HG03159 (cell line): ENCODE data around the gene CREB3L1.

ENCODE experiments used
- ATAC-seq: cut with Tn5 transposase; IDR thresholded peaks from one replicate; pipeline ENCODE4 v1.9.1; 2021; ENCODE audit warnings: mild to moderate bottlenecking, moderate library complexity; ENCODE audit not compliant: unreplicated experiment

Gene CREB3L1

DNA sequence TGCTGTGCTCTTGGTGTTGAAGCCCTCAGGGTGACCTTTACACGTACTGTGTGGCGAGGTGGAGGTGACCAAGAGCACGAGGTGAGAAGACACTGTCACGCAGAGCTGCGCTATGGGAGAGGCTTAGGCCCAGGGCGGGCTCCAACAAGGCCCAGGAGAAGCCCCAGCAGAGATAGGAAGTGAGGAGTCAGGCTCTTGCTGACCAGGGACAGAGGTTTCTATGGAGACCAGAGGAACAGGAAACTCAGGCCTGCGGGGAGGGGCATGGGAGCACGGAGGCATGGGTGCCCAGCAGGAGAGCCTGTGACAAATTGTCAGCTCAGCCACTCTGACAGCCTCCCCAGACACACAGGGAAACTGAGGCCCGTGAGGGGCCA lies 85.6 kb downstream of the CREB3L1 start:
- no peak for ATAC-seq

DNA sequence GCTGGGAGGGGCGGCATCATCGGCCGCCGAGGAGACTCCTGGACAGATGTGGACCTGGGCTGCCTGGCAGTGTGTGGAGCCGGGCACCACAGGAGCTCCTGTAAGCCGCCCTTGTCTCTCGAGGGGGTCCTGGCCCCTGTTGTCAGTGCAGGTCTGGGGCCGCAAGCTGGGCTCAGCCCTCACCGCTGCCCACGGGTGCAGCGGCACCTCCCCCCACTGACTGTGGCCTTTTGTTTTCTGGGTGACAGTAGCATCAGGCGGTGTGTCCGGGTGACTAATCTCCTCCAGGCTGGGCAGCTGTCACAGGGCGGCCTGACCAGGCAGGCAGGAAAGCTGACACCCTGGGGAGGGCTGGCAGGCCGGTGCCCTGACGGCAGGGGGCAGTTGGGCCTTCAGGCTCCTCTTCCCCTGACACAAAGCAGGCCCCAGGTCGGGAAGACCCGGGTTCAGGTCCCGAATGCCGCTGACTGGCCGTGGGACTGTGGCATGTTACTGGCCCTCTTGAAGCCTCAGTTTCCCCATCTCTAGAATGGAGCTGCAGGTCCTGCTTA lies 86.1 kb downstream of the CREB3L1 start:
- no peak for ATAC-seq

DNA sequence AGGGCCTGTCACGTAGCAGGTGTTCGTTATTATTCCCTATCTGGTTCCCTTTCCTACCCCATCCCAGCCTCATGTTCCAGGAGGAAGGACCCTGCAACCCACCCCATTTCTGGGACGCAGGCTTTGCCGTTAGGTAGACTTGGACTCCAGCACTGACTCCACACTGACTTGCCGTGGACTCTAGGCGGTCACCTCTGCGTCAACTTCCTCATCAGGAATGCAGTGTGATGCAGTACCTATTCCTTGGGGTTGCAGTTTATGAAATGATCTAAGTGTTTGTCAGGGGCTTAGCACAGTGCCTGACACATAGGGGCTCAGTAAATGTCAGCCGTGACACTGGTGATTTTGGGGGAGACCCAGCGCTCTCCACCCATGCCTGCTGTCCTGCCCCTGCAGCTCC lies 86.6 kb downstream of the CREB3L1 start:
- ATAC-seq: no peak

DNA sequence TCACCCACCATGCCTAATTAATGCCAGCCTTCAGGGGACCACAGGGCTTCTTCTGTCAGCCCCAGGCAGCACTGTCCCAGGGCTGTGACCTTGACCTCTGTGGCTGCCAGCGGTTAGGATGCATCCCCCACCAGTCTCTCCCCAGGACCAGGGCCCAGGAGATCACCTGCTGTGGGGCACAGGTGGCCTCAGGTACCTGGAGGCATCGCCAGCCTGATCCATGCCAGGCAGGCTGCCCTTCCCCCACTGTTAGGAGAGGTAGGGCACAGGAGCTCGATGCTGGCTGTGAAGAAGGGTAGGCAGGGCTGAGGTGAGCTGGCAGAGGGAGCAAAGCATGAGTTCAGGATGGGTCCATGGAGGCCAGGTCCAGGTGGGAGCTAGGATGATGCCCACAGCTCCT lies 87.3 kb downstream of the CREB3L1 start:
- no peak for ATAC-seq

DNA sequence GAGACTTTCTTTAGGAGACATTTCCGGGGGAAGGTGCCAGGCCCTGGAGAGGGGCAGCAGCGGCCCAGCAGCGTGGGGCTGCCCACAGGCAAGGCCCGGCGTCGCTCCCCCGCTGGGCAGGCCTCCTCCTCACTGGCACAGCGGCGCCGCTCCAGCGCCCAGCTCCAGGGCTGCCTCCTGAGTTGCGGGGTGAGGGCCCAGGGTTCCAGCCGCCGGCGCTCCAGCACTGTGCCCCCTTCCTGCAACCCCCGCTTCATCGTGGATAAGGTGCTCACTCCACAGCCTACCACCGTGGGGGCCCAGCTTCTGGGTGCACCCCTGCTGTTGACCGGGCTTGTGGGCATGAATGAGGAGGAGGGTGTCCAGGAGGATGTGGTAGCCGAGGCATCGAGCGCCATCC lies 88.8 kb downstream of the CREB3L1 start:
- ATAC-seq: no peak

DNA sequence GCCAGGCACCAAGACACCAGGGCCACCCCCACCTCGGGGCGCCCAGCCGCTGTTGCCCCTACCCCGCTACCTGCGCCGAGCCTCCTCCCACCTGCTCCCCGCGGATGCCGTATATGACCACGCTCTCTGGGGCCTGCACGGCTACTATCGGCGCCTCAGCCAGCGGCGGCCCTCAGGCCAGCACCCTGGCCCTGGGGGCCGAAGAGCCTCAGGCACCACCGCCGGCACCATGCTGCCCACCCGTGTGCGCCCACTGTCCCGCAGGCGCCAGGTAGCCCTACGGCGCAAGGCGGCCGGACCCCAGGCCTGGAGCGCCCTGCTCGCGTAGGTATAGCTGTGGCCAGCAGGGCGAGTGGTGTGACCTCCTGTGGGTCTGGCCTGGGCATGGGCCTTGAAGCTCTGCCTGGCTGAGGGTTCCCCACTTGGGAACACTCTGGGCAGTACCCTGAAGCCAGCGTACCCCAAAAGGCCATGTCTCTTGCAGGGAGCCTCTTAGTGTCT lies 89.2 kb downstream of the CREB3L1 start:
- no peak for ATAC-seq

DNA sequence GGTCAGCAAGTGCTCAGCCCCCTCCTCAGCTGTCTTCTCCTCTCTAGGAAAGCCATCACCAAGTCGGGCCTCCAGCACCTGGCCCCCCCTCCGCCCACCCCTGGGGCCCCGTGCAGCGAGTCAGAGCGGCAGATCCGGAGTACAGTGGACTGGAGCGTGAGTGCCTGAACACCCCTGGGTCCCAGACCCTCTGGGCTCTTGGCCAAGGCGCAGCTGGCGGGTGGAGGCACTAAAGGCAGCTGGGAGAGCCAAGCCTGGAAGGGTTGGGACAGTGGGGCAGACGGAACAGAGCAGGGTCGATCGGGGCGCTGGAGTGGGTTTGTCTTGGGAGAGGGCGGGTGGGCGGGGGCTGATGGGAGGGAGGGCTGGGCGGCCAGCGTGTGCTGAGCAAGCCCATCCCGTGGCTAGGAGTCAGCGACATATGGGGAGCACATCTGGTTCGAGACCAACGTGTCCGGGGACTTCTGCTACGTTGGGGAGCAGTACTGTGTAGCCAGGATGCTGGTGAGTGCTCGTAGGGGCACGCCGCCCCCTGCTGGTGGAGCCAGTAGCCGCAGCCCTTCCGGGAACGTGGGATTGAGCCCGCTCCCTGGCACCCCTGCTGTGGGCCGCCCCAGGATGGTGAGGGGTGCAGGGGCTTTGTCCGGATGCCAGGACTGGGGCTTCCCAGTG lies 89.9 kb downstream of the CREB3L1 start:
- ATAC-seq: peak; percentile 57

DNA sequence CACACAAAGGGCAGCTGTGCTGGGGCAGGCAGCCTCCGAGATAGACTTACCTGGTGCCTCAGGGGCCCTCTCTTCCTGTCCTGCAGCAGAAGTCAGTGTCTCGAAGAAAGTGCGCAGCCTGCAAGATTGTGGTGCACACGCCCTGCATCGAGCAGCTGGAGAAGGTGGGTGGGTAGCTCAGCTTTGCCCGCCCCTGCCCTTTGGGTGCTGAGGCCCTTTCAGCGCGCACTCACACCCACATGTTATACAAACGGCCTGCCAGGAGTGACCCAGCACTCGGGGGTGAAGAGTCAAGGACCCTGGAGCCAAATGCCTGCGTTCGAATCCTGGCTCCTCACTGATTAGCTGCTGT lies 90.4 kb downstream of the CREB3L1 start:
- no peak for ATAC-seq

DNA sequence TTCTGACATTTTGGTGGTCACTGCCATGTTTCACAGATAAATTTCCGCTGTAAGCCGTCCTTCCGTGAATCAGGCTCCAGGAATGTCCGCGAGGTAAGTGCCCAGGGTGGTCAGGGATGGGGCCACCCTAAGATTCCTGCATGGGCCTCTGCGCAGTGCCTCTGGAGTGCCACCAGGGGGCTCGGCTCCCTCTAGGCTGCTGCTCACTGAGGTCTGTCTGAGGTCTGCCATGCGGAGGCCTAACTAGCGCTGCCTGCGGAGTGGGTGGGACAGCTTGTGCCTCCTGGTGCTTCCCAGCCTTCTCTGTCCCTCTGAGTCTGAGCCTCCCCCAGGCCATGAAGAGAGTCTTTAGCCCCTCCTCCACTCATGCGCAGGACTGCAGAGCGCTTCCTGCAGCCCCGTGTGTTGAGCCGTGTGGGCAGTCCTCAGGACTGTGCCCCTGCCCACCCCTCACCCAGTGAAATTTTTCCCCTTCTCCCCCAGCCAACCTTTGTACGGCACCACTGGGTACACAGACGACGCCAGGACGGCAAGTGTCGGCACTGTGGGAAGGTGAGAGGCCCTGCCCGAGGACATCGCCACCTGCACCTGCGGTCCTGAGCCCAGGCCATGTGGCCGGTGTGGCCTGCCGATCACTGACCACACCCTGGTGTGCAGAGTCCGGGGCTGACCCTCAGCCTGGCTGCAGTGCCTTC lies 92.1 kb downstream of the CREB3L1 start:
- no peak for ATAC-seq

DNA sequence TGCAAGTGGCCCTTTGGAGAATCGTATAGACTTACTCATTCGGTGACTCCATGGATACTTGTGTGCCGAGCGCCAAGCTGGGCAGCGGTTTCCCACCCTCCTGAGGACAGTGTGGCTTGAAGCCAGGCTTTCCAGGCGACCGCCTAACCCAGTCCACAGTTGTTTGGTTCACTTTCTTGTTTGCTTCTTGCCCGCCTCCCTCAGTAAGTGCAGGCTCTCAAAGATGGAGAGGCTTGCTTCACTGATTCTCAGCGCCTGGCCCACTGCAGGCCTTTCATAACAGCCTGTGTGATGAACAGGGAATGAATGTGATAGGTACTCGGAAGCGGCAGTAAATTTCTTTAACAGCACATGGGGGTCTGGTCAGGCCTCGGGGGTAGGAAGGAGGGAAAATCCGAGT lies 92.8 kb downstream of the CREB3L1 start:
- no peak for ATAC-seq
